ENCODE data around the gene AGAP1.

DNA sequence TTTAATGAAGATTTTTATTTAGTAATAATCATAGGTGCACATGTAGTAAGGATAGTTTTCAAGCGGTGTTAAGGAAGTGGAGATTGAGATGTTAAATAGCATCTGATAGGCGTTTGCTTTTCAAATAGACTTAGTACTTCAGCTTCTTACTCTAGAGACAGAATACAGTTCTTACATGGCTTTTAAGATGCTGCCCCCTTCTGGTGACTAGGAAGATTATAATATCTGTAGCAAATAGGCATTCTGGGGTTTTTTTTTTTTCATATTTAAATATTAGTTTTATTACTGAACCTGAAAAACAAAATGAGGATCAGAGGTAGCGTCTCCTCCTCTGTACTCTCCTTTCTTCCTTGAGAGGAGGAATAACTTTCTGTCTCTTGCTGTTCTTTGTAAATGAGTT is 100.2 kb downstream of the AGAP1 start:
- TF ChIP-seq, protein P1, sequence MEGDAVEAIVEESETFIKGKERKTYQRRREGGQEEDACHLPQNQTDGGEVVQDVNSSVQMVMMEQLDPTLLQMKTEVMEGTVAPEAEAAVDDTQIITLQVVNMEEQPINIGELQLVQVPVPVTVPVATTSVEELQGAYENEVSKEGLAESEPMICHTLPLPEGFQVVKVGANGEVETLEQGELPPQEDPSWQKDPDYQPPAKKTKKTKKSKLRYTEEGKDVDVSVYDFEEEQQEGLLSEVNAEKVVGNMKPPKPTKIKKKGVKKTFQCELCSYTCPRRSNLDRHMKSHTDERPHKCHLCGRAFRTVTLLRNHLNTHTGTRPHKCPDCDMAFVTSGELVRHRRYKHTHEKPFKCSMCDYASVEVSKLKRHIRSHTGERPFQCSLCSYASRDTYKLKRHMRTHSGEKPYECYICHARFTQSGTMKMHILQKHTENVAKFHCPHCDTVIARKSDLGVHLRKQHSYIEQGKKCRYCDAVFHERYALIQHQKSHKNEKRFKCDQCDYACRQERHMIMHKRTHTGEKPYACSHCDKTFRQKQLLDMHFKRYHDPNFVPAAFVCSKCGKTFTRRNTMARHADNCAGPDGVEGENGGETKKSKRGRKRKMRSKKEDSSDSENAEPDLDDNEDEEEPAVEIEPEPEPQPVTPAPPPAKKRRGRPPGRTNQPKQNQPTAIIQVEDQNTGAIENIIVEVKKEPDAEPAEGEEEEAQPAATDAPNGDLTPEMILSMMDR (IDR thresholded peaks at IDR 0.05; ENCODE audit: low read depth, low read length, poor library complexity, severe bottlenecking): peak; percentile 59
- no peak for TF ChIP-seq EZH2phosphoT487 (IDR thresholded peaks at IDR 0.05; ENCODE audit: borderline replicate concordance, low read length)

All from DOHH2 (cell line).